Activated CD4-positive, alpha-beta T cell treated with anti-CD3 and anti-CD28 coated beads for 48 hours (primary cell): Measurements from ENCODE around the gene SYNE2.
"Not testable (repeated sequence)": the region's sequence is repeated elsewhere in the genome, so short reads cannot be mapped to it uniquely, and the experiment has no call there.

Experiments
- DNase-seq: peaks from one replicate; pipeline ENCODE4 v3.0.0-alpha.2; 2020

Gene SYNE2

GRCh38 chr14:64149921-64150320 lies 297.1 kb downstream of the SYNE2 start:
- no peak for DNase-seq

DNA sequence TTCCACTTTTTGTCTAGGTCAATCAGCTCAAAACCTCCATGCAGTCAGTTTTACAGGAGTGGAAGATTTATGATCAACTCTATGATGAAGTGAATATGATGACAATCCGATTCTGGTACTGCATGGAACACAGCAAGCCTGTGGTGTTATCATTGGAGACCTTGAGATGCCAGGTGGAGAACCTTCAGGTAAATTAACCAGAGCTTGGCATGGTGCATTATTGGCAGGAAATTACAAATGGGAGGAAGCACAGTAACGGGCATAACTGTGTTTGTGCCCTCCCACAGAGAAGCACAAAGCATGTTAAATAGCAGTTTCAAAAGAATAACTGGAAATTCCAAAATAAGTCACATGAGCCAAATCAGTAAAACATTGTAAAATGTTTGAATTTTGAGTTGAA lies 305.8 kb downstream of the SYNE2 start:
- no peak for DNase-seq

DNA sequence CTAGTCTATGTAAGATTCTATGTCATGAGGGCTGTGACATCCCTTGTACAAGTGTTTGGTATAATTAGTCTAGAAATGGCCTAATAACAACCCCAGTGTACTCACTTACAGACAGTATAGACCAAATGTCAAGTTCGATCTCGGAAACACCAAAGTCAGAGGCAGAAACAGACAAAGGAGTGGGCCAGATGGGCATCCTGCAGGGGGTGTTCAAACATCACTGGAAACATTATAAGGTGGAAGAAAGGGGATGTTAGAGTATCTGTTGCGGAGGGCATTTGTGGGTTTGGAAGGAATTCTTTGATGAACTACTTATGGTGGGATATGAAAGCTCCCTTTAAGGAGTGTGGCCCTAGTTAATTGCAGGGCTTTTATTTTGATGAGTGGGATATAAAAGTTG lies 306.8 kb downstream of the SYNE2 start:
- no peak for DNase-seq

DNA sequence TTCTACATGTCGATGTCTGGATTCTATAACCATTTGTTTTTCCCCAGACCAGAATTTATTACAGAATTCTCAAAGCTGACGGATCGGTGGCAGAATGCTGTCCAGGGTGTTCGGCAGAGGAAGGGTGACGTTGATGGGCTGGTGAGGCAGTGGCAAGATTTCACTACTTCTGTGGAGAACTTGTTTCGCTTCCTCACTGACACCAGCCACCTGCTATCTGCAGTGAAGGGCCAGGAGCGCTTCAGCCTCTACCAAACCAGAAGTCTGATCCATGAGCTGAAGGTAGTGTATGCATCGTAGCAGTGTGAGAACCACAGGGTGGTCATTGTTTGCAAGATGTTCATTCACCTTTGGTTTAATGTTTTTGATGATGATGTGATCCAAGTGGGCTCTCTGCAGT lies 317.4 kb downstream of the SYNE2 start:
- DNase-seq, result no peak

GRCh38 chr14:64174922-64175782 lies 322.3 kb downstream of the SYNE2 start:
- peak; percentile 37 for DNase-seq

DNA sequence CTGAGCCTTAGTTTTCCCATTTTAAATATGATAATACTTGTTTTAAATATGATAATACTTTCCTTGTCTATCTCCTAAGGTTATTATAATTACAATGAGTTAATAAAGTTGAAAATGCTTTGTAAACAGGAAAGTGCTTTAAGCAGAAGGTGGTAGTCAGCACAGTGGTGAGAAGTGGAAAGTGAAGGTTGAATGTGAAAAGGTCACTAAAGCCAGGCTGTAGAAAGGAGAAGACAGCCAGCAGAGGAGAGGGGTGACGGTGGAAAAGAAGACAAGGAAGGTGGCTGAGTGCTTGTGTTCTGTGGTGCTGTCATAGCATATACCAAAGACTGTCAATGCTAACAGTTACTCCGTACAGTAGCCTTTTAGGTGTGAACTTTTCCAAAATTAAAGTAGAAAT lies 323.5 kb downstream of the SYNE2 start:
- peak; percentile 8 for DNase-seq

- peak; percentile 7 for DNase-seq
Observed at GRCh38 chr14:64178814-64179213, 326.0 kb downstream of the SYNE2 start.

GRCh38 chr14:64182908-64183307 lies 330.1 kb downstream of the SYNE2 start:
- not testable (repeated sequence) for DNase-seq

DNA sequence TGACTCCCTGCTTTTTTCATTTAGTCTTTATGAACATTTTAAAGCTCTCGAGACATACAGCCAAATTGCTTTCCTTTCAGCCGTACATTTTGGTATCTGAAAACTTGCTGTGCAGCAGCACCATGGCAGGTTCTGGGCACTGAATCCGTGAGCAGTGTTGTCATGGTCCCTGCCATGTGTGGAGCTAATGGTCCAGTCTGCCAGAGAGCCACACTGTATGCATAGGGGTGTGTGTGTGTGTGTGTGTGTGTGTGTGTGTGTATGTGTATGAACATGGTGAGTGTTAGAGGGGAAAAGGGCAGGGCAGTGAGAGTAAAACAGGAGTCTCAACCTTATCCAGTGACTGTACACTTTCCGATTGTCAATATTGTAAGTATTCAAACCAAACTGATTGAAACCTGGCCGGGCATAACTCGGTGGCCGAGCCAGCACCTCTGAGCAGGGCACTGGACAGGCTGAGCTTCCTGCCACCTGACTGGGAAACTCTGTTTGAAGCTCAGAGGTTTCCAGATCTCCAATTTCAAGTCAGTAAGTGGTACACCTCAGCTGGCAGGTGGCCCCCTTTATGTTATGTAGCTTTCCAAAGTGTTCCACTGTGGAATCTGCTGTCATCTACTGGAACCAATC lies 331.4 kb downstream of the SYNE2 start:
- no peak for DNase-seq

DNA sequence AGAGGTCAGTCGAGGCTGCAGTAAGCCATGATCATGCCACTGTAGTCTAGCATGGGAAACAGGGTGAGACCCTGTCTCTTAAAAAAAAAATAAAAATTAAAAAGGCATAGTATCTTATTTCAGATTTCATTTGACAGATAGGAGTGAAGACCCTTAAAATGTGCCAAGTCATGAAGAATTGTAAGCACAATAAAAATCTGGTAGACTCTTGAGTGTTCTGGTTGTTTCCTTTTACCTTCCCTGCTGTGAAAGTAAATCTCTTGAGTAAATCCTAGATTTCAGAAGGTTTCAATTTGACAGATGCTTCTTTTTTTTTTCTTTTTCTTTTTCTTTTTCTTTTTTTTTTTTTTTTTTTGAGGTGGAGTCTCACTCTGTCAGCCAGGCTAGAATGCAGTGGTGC lies 332.4 kb downstream of the SYNE2 start:
- DNase-seq, result no peak

DNA sequence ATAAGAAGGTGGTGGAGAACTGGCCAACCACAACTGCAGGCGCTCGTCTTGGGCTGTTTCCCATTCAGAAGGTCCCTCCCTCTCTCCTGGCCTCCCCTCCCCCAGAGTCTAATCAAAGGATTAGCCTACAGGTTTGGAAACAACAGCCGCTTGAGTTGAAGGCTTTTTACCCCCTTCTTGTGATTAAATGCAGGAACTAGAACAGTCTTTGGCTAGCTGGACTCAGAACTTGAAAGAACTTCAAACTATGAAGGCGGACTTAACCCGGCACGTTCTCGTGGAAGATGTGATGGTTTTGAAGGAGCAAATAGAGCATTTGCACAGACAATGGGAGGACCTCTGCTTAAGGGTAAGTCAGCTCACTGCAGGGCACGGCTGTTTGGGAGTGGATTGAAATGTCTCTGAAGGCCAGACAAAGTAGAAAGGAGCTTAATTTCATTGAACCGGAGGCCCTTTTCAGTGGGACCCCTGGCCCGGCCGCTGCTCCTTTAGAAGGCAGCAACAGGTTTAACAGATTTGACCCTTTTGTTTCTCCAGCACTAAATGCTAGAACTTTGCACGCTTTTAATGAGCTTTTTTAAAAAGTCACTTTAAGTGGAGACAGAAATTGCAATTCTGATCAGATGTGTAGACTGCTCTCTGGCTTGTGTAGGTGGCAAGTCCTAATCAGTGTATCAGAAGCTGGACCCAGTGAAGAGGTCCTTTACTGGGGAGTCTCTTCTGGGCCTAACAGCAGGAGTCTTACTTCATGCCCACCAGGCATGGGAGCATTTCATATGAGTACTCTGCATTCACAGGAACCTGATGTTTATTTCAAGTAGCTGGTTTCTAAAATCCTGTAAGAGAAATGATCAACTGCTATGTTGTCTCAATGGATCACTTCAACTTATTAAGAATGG lies 333.7 kb downstream of the SYNE2 start:
- no peak for DNase-seq

GRCh38 chr14:64187331-64187730 lies 334.5 kb downstream of the SYNE2 start:
- no peak for DNase-seq

- no peak for DNase-seq
Observed at GRCh38 chr14:64190974-64191502, 338.2 kb downstream of the SYNE2 start.

DNA sequence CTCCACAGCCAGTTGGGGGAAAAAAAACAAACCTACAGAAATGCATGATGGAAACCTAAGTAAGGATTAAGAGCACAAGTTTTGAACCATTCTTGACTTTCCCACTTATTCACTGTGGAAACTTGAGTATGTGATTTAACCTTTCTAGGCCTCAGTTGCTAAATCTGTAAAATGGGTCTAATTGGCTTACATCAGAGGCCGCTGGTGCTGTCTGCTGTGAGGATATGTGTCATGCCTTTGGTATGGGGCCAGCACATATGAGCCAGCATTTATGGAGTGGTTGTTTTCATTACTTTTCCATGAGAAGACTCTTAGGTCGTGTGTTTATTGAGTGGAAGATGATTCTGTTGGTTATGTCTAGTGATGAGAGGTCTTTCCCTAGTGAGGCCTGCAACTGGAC lies 339.0 kb downstream of the SYNE2 start:
- no peak for DNase-seq

- no peak for DNase-seq
Observed at GRCh38 chr14:64193821-64194220, 341.0 kb downstream of the SYNE2 start.

DNA sequence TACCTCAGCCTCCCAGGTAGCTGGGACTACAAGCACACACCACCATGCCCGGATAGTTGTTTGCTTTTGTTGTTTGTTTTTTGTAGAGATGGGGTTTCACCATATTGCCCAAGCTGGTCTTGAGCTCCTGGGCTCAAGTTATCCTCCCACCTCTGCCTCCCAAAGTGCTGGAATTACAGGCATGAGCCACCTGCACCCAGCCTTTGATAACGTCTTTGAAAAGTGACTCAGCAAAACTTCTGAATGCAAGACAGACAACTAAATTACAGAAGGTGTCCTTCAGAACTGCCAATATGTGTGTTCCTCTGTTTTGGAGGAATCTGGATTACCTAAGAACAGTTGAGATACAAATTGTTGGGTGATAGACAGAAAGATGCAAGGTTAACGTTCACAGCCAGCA lies 341.6 kb downstream of the SYNE2 start:
- DNase-seq, result no peak

- DNase-seq, result no peak
Observed at GRCh38 chr14:64195199-64195598, 342.4 kb downstream of the SYNE2 start.

GRCh38 chr14:64196056-64196455 lies 343.3 kb downstream of the SYNE2 start:
- no peak for DNase-seq

GRCh38 chr14:64196814-64197411 lies 344.1 kb downstream of the SYNE2 start:
- peak; percentile 20 for DNase-seq

DNA sequence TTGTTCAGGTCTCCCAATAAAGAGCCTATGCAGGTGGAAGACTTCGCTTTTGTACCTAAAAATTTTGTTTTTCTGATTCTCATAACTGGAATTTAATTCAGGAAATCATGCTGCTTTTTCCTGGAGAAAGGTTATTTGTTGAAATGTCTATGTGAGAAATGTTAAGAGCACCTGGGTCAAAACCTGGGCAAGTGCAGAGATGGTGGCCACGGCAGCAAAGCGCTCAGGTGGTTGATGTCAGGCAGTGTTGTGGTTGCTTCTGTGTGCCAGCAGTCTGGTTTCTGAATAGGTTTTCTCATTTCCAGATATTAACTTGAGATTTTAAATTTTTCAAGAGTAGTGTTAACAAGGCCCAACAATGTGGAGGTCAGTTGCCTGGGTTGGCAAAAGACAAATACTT lies 345.2 kb downstream of the SYNE2 start:
- DNase-seq, result no peak

- DNase-seq, result no peak
Observed at GRCh38 chr14:64198486-64198885, 345.7 kb downstream of the SYNE2 start.

DNA sequence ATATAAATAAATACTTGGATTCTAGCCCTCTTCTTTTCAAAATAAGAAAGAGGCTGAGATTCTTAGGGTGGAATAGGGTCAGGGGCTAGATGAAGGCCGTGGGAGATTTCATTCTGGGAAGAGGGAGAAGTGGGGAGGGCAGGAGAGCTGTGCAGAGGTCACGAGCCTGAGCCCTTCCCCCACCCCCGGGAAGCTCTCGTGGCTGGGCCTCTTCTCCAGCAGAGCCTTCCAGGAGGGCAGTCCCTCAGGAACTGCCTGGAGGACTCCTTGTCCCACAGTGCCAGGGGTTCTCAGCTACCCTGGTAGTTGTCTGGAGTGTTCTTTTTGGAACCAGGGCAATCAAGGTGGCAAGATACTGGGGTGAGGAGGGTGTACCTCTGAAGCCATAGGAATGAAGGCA lies 347.4 kb downstream of the SYNE2 start:
- DNase-seq, result no peak

- DNase-seq, result no peak
Observed at GRCh38 chr14:64201296-64201695, 348.5 kb downstream of the SYNE2 start.
